ENCODE measurements around the gene PROM1. TPM values are rescaled to one million over a fixed set of nuclear protein-coding genes. Genes with fewer than 3 reads are reported as not detected.

Gene PROM1
- total and polyA plus RNA-seq, 4 donors = 1.2 to 5.2 (median 3.7) TPM

DNA sequence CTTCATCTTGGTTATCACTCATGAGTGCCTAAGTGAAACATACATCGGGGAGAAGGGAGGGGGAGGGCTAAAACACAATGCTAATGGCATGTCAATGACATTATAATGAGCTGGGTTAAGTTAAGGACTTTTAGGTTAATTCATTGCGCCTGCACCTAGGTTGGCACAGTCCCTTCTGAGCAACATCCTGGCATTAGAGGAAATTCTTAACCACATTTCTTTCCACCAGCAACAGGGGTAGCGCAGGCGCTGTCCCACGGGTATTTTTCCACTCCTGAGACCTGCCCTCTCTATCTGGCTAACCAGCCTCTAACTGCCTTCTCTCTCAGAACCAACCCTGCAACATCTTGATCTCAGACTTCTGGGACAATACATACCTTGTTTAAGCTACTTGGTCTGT is 39.0 kb upstream of the PROM1 start:
- H3K36me3 ChIP-seq (ENCODE audit: control insufficient read depth in 4 of 4, insufficient read depth in 3 of 4, low read depth in 1 of 4, low read length in 3 of 4) = no peaks in the 10 kb centered on the region
- H3K27ac ChIP-seq (ENCODE audit: low read depth in 1 of 2, low read length in 2 of 2) = no peak overlapping the region
- H3K9me3 ChIP-seq (ENCODE audit: control insufficient read depth in 4 of 4, low read length in 3 of 4) = no peaks in the 10 kb centered on the region
- TF ChIP-seq SP1 (IDR thresholded peaks at IDR 0.05) (no peak), RXRA (IDR thresholded peaks at IDR 0.05) (no peak), MAX (IDR thresholded peaks at IDR 0.05) (no peak), HNF4G (IDR thresholded peaks at IDR 0.05) (no peak), TAF1 (conservative IDR thresholded peaks at IDR 0.05) (no peak), GABPA (IDR thresholded peaks at IDR 0.05 in 1 of 2, conservative IDR thresholded peaks at IDR 0.05 in 1 of 2) (no peak), NR2F2 (IDR thresholded peaks at IDR 0.05) (no peak), JUND (IDR thresholded peaks at IDR 0.05) (no peak)
- TF ChIP-seq, protein P1, sequence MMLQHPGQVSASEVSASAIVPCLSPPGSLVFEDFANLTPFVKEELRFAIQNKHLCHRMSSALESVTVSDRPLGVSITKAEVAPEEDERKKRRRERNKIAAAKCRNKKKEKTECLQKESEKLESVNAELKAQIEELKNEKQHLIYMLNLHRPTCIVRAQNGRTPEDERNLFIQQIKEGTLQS (IDR thresholded peaks at IDR 0.05) = no peak
- TF ChIP-seq, protein P2, sequence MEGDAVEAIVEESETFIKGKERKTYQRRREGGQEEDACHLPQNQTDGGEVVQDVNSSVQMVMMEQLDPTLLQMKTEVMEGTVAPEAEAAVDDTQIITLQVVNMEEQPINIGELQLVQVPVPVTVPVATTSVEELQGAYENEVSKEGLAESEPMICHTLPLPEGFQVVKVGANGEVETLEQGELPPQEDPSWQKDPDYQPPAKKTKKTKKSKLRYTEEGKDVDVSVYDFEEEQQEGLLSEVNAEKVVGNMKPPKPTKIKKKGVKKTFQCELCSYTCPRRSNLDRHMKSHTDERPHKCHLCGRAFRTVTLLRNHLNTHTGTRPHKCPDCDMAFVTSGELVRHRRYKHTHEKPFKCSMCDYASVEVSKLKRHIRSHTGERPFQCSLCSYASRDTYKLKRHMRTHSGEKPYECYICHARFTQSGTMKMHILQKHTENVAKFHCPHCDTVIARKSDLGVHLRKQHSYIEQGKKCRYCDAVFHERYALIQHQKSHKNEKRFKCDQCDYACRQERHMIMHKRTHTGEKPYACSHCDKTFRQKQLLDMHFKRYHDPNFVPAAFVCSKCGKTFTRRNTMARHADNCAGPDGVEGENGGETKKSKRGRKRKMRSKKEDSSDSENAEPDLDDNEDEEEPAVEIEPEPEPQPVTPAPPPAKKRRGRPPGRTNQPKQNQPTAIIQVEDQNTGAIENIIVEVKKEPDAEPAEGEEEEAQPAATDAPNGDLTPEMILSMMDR (IDR thresholded peaks at IDR 0.05; ENCODE audit: low read depth, low read length, missing input control) = no peak
- no peaks in the 10 kb centered on the region for H3K27me3 ChIP-seq (ENCODE audit: control insufficient read depth in 4 of 4, insufficient read depth in 4 of 4, low read length in 3 of 4)
- no peak overlapping the region for H3K9ac ChIP-seq (ENCODE audit: low read depth in 1 of 2, low read length in 2 of 2)
- H3K4me1 ChIP-seq (ENCODE audit: control insufficient read depth in 4 of 4, insufficient read depth in 4 of 4, low read length in 3 of 4) = no peaks in the 10 kb centered on the region
- no peak for DNase-seq (ENCODE audit: low spot score)
- no peak overlapping the region for H3K4me3 ChIP-seq (ENCODE audit: low read depth in 1 of 3, low read length in 3 of 3)
- 77% methylated on average over 5 of the region's 5 CpGs for WGBS

DNA sequence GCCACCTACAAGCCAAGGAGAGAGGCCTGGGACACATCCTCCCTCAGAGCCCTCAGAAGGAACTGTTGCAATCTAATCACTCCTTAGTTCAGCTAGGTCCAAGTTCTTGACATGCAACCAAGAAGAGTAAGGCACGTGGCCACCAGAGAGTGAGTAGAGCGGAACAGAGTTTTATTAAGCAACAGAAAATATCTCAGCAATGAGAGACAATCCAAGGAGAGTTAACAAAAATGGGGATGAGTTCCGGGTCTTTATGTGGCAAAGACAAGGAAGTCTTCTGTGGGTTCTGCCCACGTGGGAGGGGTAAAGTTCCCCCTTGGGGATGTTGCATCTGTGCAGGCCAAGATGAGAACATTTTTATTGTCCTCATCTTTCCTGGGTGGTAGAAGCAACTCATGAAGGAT is 38.5 kb upstream of the PROM1 start:
- Histone ChIP-seq H3K4me3 (ENCODE audit: low read depth in 1 of 3, low read length in 3 of 3) (no peak overlapping the region), H3K4me1 (ENCODE audit: control insufficient read depth in 4 of 4, insufficient read depth in 4 of 4, low read length in 3 of 4) (no peaks in the 10 kb centered on the region), H3K9me3 (ENCODE audit: control insufficient read depth in 4 of 4, low read length in 3 of 4) (no peaks in the 10 kb centered on the region), H3K9ac (ENCODE audit: low read depth in 1 of 2, low read length in 2 of 2) (no peak overlapping the region), H3K27me3 (ENCODE audit: control insufficient read depth in 4 of 4, insufficient read depth in 4 of 4, low read length in 3 of 4) (no peaks in the 10 kb centered on the region), H3K36me3 (ENCODE audit: control insufficient read depth in 4 of 4, insufficient read depth in 3 of 4, low read depth in 1 of 4, low read length in 3 of 4) (no peaks in the 10 kb centered on the region), H3K27ac (ENCODE audit: low read depth in 1 of 2, low read length in 2 of 2) (no peak overlapping the region)
- 84% methylated on average over 4 of the region's 4 CpGs for WGBS
- DNase-seq (ENCODE audit: low spot score) = no peak
- no peak for TF ChIP-seq MAX (IDR thresholded peaks at IDR 0.05)
- TF ChIP-seq SP1 (IDR thresholded peaks at IDR 0.05) = no peak
- no peak for TF ChIP-seq TAF1 (conservative IDR thresholded peaks at IDR 0.05)
- no peak for TF ChIP-seq REST (IDR thresholded peaks at IDR 0.05)
- TF ChIP-seq FOXA2 (IDR thresholded peaks at IDR 0.05) = no peak
- TF ChIP-seq, protein P2 (IDR thresholded peaks at IDR 0.05; ENCODE audit: low read depth, low read length, missing input control) = no peak
- TF ChIP-seq RXRA (IDR thresholded peaks at IDR 0.05) = no peak
- no peak for TF ChIP-seq NR2F2 (IDR thresholded peaks at IDR 0.05)
- TF ChIP-seq HNF4A (conservative IDR thresholded peaks at IDR 0.05) = no peak
